GM23338 (cell line): ENCODE measurements around the gene KIRREL3.

Experiments used
- CREB1 ChIP-seq: fragments of 250-450 bp; sonication (Bioruptor Pico); IDR thresholded peaks from 2 replicates; pipeline ENCODE4 v1.5.0; 2020; ENCODE audit warnings: low read depth, mild to moderate bottlenecking, moderate library complexity
- CTCF ChIP-seq, 2 experiments: fragments of 200-600 bp in 1 of 2; sonication (generic) in 1 of 2; conservative IDR thresholded peaks; 2 replicates each; pipeline versions ENCODE4 v1.5.1 to v1.6.1; 2016 to 2017; ENCODE audit warnings: antibody characterized with exemption in 2 of 2, low read depth in 2 of 2, mild to moderate bottlenecking in 2 of 2, moderate library complexity in 1 of 2
- ETS1 ChIP-seq: IDR thresholded peaks from 2 replicates; pipeline ENCODE4 v1.6.1; 2016; ENCODE audit warnings: antibody characterized with exemption
- EZH2 ChIP-seq: fragments of 200-600 bp; sonication (generic); IDR thresholded peaks from one replicate; pipeline ENCODE4 v1.8.0; 2017; ENCODE audit warnings: antibody characterized with exemption, mild to moderate bottlenecking, low read depth; ENCODE audit not compliant: unreplicated experiment
- EZH2phosphoT487 ChIP-seq: fragments of 200-600 bp; sonication (generic); IDR thresholded peaks from one replicate; pipeline ENCODE4 v1.8.1; 2018; ENCODE audit warnings: antibody characterized with exemption; ENCODE audit not compliant: unreplicated experiment
- JUNB ChIP-seq: IDR thresholded peaks from one replicate; pipeline ENCODE4 v1.6.1; 2016; ENCODE audit warnings: antibody characterized with exemption; ENCODE audit not compliant: unreplicated experiment
- NANOG ChIP-seq: IDR thresholded peaks from 2 replicates; pipeline ENCODE4 v1.6.1; 2016; ENCODE audit warnings: antibody characterized with exemption, borderline replicate concordance
- POLR2AphosphoS5 ChIP-seq: IDR thresholded peaks from 2 replicates; pipeline ENCODE4 v1.6.1; 2016; ENCODE audit warnings: antibody characterized with exemption, low read depth
- REST ChIP-seq: IDR thresholded peaks from one replicate; pipeline ENCODE4 v1.6.1; 2018; ENCODE audit warnings: antibody characterized with exemption; ENCODE audit not compliant: unreplicated experiment
- STAT1 ChIP-seq: IDR thresholded peaks from one replicate; pipeline ENCODE4 v1.6.1; 2016; ENCODE audit warnings: antibody characterized with exemption; ENCODE audit not compliant: unreplicated experiment
- ZNF114 ChIP-seq: fragments of 250-450 bp; sonication (Bioruptor Pico); IDR thresholded peaks from 2 replicates; pipeline ENCODE4 v1.5.0; 2020; ENCODE audit warnings: mild to moderate bottlenecking, moderate library complexity
- ZNF331 ChIP-seq: fragments of 250-450 bp; sonication (Bioruptor Pico); IDR thresholded peaks from 2 replicates; pipeline ENCODE4 v1.5.0; 2020; ENCODE audit warnings: low read depth, mild to moderate bottlenecking, moderate library complexity
- ZNF462 ChIP-seq: fragments of 250-450 bp; sonication (Bioruptor Pico); IDR thresholded peaks from 2 replicates; pipeline ENCODE4 v1.5.0; 2020; ENCODE audit warnings: mild to moderate bottlenecking, moderate library complexity

- TF ChIP-seq CTCF (conservative IDR thresholded peaks at IDR 0.05; ENCODE audit: low read depth in 2 of 2) (no peak), EZH2phosphoT487 (no peak), JUNB (no peak), EZH2 (no peak), CREB1 (CRISPR knock-in tag) (no peak), POLR2AphosphoS5 (no peak), ZNF331 (no peak), REST (no peak), NANOG (no peak), ZNF114 (CRISPR knock-in tag) (no peak), STAT1 (no peak), ZNF462 (no peak), ETS1 (no peak)
Measured at GRCh38 chr11:126440276-126440675, 560.3 kb downstream of the KIRREL3 start.
